ENCODE data around the gene NUTM2D.
A peak's percentile ranks its signal among the peaks of the same experiment; 100 is the strongest.
"Not testable (repeated sequence)": the region's sequence is repeated elsewhere in the genome, so short reads cannot be mapped to it uniquely, and the experiment has no call there.

The NUTM2D gene, protein sequence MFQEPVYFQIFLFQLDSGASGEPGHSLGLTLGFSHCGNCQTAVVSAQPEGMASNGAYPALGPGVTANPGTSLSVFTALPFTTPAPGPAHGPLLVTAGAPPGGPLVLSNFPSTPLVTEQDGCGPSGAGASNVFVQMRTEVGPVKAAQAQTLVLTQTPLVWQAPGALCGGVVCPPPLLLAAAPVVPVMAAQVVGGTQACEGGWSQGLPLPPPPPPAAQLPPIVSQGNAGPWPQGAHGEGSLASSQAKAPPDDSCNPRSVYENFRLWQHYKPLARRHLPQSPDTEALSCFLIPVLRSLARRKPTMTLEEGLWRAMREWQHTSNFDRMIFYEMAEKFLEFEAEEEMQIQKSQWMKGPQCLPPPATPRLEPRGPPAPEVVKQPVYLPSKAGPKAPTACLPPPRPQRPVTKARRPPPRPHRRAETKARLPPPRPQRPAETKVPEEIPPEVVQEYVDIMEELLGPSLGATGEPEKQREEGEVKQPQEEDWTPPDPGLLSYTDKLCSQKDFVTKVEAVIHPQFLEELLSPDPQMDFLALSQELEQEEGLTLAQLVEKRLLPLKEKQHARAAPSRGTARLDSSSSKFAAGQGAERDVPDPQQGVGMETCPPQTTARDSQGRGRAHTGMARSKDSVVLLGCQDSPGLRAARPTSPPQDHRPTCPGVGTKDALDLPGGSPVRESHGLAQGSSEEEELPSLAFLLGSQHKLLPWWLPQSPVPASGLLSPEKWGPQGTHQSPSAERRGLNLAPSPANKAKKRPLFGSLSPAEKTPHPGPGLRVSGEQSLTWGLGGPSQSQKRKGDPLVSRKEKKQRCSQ

DNA sequence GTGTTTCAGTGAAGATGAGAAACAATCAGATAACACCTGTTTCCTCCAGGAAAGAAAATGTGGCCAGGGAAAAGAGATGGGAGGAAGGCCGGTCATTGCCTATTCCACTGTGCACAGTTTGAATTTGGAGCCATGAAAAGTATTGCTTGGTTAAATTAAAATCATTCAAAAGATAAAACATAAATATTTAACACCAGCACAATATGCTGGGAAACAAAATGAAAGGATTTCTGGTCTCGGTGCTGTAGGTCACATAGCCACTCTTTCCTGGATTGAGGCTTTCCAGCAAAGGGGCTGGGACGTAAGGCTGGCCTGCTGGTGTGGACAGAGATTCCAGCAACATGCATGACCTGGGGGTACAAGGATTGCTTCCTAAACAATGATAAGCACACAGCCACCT, at the start of gene NUTM2D:
Gene NUTM2D, plus strand, starts transcription at position 301 of the 400 bp plus-strand sequence. CDS start 522 bp downstream, outside the sequence.
- not testable (repeated sequence) for DNase-seq

DNA sequence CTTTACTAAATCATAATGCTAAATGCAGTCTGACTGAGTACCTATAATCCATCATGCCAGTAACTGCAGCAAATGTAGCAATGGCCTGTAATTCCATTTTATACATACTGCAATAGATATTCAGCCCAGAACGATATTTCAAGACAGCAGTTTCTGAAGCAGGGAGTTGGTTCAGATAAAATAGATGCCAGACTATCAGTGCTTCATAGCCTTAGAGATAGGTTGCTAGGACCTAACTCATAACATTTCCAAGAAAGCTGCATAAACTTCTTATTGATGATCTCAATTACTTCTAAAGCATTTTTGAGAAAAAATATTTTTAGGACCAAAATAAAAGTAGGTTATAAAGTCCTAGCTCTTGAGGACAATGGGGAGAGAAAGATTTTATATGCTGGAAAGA, 48.8 kb upstream of the NUTM2D start:
- not testable (repeated sequence) for DNase-seq

DNA sequence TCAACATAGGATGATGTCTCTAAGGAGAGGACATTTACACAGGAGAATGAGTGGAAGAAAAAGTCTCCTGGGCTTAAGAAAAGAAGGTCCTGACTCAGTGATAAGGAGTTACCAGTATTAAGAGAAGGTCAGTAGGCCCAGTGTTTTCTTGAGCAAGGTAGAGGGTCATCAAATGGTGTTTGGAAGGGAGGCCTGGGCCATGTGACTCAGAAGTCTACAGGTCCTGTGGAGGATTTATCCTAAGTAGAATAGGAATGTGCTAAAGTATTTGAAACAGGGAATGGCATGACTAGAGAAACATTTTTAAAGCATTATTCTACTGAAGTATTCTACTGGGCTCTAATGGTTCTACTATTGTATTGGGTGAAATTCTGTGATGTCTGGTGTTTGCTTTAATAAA, 47.9 kb upstream of the NUTM2D start:
- DNase-seq, result not testable (repeated sequence)

DNA sequence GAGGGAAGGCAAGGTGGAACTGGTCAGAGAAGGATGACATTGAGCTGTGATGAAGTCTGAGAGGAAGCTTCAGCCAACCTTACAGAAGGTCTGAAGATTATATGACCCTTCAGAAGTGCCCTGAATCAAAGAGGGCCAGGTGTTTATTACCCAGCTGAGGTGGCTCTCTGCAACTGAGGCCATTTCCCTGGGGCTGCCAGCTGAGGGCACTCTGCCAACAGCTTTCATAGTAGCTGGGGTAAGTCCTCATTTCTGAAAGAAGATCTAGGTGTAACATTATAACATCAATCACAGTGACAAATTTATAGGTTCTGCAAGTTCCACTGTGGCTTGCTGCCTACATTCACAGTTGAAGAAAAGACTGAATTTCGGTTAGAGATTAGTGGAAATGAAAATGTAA, 46.0 kb upstream of the NUTM2D start:
- not testable (repeated sequence) for DNase-seq

DNA sequence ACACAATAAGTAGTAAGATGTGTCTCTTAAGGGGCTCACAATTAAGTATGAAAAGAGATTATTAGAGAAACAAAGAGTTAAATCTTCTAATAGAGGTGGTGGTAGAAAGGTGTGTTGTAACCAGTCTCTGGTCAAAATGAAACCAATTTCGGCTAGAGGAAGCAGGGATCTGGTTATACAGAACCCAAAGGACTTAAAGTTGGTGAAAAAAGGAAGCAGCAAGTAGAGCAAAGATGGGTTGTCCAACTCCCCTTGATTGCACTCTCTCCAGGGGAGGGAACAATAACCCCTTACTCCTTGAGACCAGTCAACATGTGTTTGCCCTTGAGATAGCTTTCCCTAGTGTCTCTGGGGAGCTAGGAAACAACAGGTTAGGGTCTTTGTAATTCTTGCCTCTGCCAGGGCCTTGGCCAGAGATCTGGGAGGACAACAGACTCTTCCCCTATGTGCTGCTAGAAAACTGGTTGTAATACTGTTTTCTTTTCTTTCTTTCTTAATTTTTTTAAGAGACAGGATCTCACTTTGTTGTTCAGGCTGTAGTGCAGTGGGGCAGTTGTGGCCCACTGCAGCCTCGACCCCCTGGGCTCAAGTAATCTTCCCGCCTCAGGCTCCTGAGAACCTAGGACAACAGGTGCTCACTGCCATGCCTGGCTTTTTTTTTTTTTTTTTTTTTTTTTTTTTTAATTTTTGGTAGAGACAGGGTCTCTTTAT, 43.7 kb upstream of the NUTM2D start:
- DNase-seq, result not testable (repeated sequence)

DNA sequence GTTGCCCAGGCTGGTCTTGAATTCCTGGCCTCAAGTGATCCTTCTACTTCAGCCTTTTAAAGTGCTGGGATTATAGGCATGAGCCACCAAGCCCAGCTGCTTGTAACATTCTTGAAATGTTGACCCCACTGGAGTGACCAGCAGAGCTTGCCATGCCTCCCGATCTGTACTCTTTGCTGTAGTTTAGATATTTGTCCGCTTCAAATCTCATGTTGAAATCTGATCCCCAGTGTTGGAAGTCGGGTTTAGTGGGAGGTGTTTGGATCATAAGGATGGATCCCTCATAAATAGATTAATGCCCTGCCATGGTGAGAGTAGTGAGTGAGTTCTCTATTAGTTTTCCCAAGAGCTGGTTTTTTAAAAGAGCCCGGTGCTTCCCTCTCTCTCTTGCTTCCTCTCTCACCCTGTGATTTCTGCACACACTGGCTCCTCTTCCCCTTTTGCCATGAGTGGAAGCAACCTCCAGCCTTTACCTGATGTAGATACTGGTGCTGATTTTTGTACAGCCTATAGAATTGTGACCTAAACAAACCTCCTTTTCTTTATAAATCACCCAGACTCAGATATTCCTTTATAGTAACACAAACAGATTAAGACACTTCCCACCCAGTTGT, 43.1 kb upstream of the NUTM2D start:
- not testable (repeated sequence) for DNase-seq

DNA sequence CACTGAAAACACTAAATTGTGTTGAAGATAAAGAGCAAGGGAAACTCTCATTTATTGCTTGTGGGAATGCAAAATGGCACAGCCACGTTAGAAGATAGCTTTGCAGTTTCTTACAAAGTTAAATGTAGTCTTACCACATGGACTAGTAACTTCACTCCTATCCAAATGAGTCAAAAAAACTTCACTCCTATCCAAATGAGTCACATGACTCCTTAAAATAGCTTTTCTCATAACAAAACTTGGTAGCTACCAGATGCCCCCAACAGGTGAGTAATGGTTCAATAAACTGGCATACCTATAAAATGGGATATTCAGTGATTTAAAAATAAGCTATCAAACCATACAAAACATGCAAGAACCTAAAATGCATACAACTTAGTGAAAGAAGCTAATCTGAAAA, 36.0 kb upstream of the NUTM2D start:
- DNase-seq, result not testable (repeated sequence)

DNA sequence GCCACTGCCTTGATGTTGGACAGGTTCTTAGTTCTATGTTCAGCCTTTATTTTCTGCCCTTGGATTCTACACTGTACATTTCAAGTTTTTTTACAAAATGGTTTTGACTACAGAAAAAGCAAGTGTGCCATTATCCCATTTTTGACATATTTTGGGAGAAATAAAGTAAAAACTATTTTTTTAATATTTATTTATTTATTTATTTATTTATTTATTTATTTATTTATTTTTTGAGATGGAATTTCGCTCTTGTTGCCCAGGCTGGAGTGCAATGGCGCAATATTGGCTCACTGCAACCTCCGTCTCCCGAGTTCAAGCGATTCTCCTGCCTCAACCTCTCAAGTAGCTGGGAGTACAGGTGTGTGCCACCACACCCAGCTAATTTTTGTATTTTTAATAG, 33.0 kb upstream of the NUTM2D start:
- DNase-seq, result not testable (repeated sequence)

DNA sequence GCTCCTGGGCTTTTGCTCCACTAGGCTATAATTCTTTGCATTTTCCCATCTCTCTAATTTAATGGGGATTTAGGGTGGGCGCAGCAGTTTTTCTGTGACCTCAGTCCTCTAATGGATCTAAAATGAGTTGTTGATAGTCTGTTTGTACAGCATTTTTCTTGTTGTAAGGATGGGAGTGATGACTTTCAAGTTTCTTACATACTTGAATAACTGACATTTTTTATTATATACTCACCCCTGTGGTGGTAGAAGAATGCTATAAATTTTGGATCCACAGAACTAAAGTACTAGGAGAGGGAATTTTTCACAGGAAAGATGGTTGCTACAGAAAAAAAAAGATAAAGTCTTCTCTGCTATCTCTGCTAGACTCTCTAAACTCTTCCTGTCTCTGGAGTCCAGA, 29.6 kb upstream of the NUTM2D start:
- DNase-seq, result not testable (repeated sequence)

DNA sequence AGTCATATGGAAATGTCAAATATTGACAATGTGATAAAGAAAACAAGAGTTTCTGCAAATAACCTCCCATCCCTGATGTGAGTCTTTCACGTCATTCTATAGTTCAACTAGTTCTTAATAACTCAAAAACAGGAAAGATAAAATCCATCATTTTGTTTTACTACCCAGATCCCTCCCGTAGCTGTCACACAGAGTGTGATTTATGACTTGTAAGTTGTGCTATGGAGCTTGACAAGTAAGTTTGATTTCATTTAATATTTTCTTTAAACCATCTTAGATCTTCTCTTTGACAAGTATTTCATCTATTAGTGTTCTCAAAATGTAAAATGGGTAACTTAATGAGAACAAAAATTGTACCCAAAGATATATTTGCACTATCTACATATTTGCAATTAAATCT, 28.4 kb upstream of the NUTM2D start:
- not testable (repeated sequence) for DNase-seq

DNA sequence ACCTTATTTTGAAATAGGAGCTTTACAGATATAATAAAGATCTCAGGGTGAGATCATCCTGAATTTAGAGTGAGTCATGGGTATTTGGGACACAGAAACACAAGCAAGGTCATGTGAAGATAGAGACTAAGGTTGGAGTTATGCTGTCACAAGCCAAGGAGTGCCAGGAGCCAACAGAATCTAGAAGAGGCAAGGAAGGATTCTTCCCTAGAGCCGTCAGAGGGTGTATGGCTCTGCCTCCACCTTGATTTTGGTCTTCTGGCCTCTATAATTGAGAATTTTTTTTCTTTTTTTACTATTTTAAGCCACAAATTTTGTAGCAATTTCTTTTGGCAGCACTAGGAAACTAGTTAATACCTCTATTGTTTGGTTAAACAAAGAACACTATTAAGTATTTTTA, 24.9 kb upstream of the NUTM2D start:
- not testable (repeated sequence) for DNase-seq

DNA sequence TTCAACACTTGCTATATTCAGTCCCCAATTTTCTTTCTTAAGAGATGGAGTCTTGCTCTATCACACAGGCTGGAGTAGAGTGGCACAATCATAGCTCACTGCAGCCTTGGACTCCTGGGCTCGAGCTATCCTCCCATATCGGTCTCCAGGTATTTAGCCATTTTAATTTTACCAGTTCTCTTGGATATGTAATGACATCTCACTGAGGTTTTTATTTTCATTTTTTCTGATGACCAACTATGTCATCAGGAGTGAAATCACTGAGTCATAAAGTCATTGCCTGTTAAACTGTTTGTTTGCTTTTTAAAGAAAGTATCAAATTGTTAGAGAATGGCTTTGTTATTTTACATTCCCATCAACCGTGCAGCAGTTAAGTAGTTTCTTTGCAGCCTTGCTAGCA, 17.1 kb upstream of the NUTM2D start:
- DNase-seq, result not testable (repeated sequence)

DNA sequence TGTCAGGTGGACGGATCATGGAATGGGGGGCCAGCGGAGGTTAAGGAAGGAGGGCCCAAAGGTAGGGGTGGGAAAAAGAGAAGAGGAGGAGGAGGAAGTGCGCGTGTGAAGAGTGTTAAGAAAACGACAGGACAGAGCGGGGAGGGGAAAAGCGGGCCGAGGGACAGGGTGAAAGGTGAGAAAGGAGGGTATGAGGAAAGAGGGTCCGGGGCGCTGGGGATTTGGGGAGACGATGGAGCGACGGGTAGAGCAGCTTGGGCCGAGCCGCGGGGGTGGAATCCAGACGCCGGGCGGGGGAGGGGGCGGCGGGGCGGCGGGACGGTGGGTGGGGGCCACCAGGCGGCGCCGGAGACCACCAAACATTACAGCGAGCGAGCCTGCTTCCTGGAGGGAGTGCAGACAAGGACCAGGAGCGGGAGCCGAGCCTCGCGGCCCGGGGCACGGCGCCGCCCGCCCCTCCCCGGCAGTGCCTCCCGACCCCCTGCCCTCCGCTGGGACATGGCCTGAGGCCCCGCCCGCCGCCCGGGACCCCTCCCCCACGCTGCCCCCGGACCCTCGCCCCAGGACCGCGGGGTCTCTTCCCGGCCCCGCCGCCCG, 15.9 kb upstream of the NUTM2D start:
- DNase-seq, result not testable (repeated sequence)

DNA sequence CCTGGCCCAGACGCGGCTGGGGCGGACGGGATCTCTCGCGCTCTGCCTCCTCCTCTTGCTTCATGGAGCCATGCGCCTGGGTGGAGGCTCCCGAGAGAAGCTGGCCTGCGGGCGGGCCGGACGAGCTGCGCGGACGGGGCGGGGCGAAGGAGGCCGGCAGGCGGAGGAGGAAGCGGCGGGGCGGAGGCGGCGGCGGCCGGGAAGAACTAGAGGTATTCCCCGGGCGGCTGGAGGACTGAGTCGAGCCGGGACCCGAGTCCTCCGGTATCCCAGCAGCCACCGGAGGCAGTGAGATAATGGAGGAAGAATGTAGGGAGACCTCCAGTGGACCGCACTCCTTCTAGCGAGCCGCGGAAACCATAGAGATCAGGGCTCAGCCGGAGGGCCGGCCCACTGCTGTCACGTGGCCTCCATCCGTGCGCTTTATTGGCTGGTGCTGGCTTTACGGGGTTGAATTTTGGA, 15.3 kb upstream of the NUTM2D start:
- peak; percentile 53 for DNase-seq

DNA sequence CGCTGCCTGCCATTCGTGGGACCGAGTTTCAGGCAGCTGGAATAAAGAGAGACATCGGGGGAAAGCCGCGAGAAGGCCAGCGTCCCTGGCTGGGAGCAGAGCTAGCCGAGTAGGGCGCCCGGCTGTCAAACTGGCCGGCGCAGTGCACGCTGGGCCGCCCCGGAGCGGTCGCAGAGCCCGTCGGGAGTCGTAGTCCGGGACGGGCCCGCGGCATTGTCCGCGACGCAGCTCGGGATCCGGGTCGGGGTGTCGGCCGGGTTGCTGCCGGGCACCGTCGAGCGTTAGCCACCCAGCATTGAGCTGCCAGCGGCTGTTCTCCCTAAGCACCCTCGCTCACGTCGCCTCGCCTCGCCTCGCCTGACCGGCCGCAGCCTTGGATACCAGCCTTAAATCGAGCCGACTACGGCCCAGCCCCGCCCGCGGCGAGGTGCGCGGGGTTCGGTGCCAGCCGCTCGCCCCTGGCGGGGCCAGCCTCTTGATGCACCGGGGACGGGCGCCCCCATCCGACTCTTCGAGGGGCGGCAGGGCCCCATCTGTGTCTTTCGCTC, 14.8 kb upstream of the NUTM2D start:
- peak; percentile 25 for DNase-seq

DNA sequence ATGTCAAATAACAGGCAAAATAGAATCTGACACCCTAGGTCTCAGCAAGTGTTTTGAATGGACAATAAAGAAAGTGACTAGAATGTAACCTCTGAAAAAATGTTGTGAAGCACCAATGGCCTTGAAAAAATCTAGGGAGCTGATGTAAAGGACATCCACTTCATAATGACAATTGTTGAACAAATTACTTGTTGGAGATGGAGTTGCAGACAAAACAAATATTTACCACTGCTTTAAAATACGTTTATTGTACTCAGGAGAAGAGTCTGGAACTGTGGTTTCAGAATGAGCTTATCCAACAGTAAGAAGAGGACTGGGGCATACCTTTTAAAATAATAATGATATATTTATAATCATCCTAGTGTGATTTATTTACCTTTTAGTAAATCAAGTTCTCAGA, 11.8 kb upstream of the NUTM2D start:
- not testable (repeated sequence) for DNase-seq

DNA sequence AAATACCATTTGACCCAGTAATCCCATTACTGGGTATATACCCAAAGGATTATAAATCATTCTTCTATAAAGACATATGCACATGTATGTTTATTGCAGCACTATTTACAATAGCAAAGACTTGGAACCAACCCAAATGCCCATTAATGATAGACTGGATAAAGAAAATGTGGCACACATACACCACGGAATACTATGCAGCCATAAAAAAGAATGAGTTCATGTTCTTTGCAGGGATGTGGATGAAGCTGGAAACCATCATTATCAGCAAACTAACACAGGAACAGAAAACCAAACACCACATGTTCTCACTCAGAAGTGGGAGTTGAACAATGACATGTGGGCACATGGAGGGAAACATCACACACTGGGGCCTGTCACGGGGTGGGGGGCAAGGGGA, 7.4 kb upstream of the NUTM2D start:
- not testable (repeated sequence) for DNase-seq

DNA sequence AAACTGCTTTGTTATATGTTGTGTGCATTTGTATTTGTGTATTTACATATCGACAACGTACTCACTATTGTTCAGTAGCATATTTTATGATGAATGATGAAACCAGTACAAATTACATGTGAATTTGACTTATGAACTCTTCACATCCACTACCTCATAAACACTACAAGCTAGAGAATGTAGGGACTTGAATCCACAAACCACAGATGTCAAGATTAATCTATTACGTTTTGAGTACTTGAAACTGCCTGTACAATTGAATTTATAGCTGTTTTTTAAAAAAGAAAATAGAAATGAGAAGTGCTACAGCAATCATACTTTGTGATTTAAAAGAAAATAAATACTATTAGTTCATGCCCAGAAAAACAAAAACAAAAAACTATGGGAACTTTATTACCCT, 4.7 kb upstream of the NUTM2D start:
- DNase-seq, result not testable (repeated sequence)

DNA sequence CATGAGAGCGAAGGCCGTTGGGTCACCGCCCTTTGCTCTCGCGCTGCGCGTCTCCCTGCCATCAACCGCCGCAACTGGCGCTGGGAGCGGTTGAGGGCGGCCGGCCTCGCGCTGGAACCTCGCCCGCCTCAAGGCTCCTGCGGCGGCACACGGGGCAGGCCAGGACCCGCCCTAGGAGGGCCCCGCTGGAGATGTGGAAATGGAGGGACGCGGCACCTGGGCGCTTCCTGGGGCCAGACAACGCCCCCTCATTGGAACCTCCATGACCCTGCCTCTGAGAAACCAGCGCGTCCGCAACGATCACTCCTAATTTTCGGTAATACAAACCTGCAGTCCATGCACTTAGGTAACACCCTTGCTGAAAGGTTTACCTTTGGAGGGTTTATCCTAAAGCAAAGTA, 2.4 kb upstream of the NUTM2D start:
- DNase-seq, result not testable (repeated sequence)

DNA sequence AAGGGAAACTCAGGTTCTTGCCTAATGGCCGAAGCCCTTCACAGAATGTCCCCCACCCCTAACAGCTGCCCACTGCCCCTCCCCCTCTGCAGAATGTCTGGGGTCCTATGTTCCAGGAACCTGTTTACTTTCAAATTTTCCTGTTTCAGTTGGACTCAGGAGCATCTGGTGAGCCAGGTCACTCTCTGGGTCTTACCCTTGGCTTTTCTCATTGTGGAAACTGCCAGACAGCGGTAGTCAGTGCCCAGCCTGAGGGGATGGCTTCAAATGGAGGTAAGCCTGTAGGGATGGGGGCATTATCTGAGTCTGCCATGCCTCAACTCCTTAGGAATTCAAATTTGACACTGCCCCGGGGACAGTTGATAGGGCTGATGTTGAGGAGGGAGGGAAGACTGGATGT, 615 bp downstream of the NUTM2D start:
- not testable (repeated sequence) for DNase-seq

DNA sequence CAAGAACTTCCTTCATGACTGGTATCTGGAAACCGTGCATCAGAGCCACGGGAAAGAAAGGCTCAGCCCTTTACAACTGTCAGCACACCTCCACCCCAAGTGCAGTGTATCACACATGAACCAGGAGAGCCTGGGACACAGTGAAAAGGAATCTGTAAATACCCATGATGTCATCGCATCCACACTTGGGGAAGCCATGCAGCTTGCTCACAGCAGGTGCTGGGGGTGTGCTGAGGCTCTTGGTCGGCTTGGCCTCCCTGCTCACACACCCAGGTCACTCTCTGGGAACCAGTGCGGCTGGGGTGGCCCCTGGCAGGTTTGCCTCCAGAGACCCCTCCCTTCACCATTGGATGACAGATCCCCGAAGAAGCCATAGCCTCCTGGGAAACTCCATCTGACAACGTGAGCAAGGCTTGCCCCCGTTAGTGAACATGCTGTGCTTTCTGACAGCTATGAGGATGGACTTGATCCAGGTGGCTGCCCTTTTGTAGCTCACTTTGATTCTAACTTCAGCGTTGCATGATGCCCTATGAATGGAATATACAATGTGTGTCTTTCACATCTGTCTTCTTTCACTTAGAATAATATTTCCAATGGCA, 12.1 kb downstream of the NUTM2D start:
- not testable (repeated sequence) for DNase-seq
